GM21786 (cell line): ENCODE measurements around the gene ADGB.

Experiments used
- ATAC-seq: cut with Tn5 transposase; IDR thresholded peaks from one replicate; pipeline ENCODE4 v1.9.1; 2021; ENCODE audit not compliant: unreplicated experiment

ADGB gene

GRCh38 chr6:146860583-146860982 is 261.8 kb downstream of the ADGB start:
- ATAC-seq = no peak

DNA sequence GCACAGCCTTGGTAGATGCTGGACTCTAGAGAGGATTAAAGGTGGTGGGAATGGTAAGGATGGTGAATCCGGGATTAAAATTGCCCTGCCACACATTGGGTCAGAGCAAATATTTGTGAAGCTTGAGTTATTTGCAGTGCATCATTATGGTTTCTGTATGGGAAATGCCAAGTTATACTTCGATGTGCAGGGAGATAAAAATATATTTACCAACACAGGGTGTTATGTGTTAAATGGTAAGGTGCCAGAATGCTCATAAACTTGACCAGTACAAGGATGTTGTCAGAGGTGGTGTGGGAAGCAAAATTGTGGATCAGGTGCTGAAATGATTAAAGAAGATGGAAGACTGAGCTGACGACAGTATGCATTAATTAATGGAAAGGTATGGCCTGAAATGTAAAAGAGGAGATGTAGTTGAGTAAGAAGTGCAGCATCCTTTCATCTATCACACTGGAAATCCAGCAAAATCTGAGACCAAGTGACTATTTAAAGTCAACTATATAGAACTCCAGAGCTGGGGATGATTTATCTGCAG is 262.3 kb downstream of the ADGB start:
- ATAC-seq = no peak

DNA sequence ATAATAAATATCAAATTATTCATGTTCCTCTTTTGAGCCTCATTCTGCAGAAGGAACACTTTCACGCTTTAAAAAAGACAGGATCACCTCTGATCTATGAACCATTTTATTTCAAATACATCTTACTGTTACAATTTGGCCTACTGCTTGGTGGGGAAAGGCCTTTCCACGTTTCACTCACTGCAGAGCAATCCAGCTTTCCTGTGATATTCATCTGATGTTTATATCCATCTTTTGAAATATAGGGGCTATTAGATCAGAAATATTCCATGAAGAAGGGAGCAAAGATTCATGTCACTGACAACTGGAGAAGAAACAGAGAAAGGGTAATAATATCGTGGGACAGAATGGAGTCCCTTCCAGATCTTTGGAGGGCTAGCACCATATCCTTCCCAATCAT is 262.9 kb downstream of the ADGB start:
- no peak for ATAC-seq

- ATAC-seq = no peak
Observed at GRCh38 chr6:146862508-146862919, 263.7 kb downstream of the ADGB start.

DNA sequence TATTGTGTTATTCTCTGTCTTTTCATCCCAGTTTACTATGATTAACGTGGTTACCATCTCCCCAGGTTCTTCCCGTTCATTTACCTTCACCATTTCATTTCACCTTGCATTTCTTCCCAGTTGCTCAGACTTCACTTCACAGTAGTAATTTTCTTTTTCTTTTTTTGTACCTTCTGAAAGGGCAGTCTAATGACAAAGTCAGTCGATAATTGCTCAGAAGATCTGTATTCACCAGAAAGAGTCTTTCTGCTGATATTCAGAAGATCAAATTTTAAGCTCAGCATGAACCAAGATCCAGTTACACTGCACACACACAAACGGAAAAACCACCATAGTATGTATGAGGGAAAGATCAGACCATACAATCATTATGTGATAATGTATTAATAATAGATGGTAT is 265.5 kb downstream of the ADGB start:
- ATAC-seq = no peak

DNA sequence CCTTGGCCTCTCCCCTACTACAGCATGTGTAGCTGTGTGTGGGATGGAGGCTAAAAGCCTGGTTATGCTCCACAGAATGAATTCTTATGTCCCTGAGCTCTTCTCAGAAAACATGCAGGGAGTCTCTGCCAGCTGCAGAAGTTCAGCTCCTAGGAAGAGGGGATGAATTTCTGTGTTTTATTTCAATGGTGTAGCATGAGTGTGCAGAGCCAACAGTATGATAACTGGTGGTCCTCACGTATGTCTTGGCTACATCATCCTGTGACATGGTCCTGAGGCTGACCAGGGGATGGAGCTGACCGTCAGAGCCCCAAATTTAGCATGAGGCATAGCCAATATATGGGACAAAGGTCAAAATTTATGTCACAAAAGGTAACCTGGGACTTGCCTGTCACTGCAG is 266.1 kb downstream of the ADGB start:
- no peak for ATAC-seq
